Measurements from ENCODE around the gene MED13L.

DNA sequence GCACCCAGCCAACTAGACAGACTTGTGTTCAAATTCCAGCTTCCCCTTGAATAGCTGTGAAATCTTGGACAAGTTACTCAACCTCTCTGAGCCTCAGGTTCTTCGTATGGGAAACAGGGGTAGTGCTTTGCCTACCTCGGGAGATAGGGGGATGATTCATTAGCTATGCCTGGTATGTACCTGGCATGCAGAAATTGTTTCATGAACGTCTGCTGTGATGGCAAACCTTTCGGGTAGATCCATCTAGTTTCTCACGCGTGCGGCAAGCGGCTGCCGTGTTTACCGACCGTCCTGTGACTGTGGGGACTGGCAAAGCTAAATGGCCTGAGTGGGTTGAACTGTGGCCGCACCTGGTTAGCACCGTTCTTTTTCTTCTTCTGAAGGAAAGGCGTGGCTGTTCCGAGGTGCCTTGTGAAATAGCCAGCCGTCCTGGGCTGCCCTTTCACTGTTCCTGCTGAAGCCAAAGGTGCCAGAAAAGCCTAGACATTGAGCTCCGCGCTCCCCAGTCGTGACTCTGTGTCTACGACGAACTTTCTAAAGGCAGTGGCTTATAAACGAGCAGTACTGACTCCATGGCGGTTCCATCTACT is 40.6 kb upstream of the MED13L start:
- TF ChIP-seq, protein P1, sequence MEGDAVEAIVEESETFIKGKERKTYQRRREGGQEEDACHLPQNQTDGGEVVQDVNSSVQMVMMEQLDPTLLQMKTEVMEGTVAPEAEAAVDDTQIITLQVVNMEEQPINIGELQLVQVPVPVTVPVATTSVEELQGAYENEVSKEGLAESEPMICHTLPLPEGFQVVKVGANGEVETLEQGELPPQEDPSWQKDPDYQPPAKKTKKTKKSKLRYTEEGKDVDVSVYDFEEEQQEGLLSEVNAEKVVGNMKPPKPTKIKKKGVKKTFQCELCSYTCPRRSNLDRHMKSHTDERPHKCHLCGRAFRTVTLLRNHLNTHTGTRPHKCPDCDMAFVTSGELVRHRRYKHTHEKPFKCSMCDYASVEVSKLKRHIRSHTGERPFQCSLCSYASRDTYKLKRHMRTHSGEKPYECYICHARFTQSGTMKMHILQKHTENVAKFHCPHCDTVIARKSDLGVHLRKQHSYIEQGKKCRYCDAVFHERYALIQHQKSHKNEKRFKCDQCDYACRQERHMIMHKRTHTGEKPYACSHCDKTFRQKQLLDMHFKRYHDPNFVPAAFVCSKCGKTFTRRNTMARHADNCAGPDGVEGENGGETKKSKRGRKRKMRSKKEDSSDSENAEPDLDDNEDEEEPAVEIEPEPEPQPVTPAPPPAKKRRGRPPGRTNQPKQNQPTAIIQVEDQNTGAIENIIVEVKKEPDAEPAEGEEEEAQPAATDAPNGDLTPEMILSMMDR (IDR thresholded peaks at IDR 0.05) = no peak
- no peak for TF ChIP-seq POLR2A (IDR thresholded peaks at IDR 0.05)
